ENCODE data around the gene VAC14.
"Not testable (repeated sequence)": the region's sequence is repeated elsewhere in the genome, so short reads cannot be mapped to it uniquely, and the experiment has no call there.

VAC14 gene

DNA sequence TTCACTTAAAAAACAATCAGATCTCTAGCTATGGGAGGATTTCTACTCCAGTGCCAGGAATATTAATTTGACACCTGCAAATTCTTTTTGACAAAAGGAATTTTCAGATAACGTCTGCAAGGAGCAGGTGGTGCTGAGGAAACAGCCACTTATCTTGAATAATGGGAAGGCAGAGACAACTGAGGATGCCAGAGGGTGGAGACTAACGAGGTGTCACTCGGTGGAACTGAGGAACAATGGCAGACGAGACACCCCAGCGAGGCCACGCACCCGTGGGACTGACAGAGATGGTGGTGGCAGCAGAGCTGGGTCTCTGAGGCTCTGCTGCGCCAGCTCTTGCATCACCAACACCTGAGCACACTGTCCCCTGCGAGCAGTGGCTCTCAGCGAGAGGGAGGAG lies 42.2 kb downstream of the VAC14 start:
- peak; percentile 3 for DNase-seq

DNA sequence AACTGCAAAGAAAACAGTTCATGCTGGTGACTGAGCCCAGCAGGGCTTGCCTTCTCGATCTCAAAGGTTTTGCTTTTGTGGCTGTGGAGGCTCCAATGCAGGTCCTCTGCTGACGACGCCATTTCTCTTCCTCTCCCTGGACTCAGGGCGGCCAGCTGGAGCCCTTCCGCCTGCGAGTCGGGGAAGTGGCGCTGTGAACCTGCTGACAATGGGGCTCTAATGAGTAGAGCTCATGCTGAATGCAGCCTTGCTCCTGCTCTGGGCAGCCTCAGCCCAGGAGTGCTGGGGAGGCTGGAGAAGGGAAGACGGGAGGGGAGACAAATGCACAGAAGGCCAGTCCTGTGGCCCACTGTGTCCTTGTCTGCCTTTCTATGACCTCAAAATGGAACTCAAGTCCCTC lies 43.8 kb downstream of the VAC14 start:
- peak; percentile 13 for DNase-seq

DNA sequence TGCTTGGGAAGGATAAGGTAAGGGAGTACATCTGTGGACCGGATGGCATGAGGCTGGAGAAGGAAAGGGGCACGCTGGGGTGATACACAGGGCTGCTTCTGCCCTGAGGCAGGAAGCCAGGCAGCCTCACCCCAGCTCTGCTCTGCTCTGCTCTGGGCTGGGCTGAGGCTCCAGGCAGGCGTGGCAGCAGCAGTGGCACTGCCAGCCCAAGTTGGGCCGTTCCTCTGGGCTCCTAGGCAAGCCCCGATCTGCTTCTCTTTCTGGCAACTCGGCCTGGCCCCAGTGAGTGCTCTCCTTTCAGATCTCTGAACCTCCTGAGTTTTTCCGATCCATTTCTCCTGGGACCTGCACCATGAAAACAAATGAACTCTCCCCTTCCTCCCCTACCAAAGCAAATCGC lies 44.9 kb downstream of the VAC14 start:
- peak; percentile 6 for DNase-seq

DNA sequence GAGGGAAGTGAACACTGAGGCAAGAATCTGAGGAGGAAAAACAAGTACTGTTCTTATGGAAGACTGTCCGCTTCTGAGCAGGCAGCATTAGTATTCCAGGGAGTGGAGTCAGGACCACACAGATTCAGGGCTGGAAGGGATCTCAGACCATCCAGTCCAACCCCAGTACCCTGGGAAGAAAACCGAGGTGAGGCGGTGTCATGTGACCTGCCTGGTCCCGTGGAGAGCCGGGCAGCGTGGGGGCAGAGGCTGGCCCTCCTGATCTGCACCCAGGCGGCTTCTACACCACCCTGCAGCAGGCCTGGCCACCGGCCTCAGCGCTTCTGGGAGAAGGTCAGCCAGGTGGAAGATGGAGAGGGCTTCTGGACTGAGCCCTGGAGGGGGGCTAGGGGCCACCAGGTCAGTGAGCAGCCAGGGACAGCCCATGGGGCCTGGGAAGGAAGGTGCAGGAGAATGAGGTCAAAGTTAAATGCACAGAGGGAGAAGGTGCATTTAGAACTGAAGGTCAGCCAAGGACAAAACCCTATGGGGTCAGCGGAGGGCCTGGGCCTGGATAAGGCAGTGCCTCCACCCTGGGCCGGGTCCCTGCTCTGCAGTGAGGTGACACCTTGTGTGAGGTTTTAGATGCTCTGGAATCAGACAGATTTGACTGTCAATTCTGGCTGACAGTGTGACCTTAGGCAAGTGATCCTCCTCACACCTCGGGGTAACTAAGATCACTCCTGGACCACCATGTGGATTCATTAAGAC lies 45.9 kb downstream of the VAC14 start:
- peak; percentile 21 for DNase-seq

DNA sequence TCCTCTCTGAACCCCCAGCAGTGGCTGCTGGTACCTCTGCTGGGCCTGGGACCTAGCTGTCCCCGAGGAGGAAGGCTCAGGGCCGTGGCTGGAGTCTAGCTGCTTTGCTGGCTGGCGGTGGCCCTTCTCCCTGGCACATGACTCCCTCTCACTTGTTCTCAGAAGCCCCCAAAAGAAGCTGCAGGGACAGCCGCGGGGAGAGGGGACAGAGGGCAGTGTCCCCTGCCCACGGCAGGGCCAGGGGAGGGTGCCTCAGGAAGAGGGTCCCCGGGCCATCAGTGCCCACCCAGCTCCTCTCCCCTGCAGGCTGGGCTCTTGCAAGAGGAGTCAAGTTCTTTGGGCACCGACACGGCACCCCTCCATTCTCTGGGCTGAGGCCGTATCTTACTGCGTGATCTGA lies 46.6 kb downstream of the VAC14 start:
- DNase-seq: peak; percentile 27

DNA sequence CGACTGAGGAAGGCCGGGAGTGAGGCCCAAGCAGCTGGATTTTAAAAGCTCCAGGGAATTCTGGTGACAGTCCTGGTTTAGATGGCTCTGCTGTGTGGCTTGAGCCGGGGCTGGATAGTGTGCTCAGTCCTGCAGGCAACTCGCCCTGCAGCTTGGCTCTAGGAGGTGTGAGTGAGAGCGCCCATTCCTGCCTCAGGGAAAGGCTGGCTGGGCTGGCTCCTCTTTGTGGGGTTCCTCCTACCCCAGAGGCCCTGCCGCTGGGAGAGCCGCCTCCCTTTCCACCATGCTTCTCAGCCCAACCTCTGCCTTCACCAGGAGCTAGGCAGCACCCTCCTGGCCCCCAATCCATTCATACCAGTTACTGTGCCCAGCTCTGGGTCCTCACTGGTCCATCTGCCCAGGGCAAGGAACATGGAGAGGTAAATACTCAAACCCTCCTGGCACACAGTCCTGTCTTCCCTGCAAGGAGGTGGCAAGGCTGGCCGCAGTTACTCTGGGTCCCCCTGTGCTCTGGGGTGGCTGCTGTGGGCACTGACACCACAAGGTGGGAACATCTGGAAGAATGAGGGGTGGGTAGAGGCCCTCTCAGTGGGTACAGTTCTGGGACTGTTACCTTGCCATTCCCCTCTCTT lies 47.1 kb downstream of the VAC14 start:
- DNase-seq: peak; percentile 27

DNA sequence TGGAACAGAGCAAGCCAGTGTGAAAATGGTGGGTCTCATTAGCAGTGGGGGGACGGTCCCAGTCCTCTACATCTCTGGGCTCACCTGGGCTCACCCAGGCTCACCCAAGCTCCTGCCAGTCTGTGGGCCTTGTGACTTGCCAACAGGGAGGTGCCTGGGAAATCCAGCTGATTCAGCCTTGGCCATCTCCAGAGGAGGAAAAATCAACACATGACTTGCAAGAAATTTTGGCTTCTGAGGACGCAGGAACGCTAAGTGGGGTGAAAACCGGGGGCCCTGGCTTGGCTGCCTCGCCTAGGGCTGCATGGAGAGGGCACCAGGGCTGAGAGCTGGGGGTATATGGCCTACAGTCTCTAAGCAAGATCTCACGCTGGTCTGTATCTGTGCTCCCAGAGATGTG lies 47.7 kb downstream of the VAC14 start:
- DNase-seq: peak; percentile 34

DNA sequence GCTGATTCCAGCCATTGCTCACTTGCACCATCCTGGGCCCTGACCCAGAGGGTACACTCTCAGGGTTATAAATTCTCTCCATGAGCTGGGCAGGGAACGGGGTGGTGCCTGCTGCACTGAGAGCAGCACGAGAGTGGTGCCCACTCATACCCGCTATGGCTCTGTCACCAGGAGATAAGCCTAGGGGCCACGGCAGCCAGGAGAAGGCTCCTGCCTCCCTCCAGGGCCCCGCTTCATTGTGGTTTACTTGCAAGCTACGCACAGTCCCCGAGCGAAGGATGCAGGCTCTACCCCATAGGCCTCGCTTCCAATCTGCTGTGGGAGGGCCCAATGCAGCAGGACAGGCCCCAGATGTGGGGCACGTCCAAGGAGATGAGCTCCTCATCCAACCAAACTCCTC lies 48.5 kb downstream of the VAC14 start:
- peak; percentile 18 for DNase-seq

DNA sequence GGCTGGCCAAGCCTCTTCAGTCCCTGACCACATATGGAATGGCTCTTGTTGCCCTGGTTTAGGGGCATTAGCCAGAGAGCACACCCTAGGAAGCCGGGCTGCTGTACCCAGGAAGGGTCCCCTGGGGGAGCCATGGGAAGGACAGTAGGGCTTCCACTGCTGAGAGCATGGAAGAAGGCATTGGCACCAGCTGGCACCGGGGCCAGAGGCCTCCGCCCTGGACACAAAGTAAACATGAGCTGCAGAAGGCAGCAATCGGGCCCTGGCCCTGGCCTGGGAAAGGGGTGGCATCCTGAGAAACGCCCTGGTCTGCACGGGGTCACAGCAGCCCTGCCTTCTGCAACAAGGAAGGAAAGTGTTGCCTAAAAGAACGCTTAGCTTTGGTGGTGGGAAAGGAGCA lies 49.4 kb downstream of the VAC14 start:
- DNase-seq: peak; percentile 16

DNA sequence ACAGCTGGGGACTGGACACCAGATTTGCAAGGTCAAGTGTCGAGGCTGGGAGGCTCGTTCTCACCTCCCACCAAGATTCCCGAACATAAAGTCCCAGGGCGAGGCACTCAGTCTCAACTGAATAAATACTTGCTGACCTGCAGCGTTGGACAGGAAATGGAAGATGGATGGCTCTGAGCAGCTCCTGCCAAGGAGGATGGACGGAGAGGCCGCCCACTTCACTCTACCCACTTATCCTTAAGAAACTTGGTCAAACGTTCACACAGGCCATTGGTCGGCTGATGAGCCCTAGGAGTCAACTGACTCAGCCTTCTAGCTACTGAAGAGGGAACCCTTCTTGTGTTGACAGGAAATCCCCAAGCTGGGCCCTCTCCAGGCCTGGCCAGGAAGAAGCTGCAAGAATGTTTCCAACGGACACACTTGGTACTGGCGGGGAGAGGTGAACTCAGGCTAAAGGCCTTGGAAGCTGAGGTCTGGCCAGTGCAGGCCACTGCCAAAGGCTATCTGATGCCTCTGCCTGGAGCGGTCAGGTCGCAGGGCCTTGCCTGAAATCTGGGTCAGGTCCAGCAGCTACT lies 50.0 kb downstream of the VAC14 start:
- peak; percentile 64 for DNase-seq

DNA sequence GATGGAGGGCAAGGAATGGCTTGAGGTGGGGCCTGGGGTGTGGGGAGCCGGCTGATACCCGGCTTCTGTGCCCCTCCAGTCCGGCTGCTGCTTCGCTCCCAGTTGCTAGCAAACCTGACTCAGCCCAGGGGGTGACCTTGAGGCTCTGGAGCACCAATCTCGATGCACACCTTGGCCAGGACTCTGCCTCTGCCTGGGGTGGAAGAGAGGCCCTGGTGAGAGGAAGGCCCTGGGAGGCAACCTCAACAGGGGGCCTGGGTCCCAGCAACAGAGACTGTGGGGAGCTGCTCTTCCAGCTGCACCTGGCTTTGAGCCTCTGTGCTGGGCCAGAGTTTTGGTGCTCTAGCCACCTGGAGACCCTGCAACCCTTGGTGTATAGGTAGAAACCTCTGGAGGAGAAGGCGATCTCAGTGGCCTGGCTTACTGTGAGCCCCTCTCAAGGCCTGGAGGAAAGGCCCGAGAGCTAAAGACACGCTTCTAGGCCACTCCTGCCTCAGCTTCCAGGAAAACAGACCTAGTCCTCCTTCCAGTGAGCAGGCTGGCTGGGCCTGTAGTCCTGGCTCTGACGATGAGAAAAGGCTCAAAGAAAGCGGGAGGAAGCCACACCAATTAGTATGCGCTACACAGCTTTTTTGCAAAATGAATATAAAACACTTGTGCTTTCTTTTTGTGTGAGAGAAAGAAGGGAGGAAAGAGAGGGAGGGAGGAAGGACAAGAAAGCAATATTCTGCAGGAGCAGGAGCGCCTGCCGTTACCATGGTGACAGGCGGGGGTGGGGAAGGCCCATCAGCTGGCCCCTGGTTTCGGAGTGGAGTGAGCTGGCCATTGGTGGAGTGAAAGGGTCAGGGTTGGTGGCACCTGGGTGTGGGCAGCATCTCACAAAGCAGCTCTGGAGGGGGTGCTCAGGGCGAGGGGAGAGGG lies 51.0 kb downstream of the VAC14 start:
- DNase-seq: peak; percentile 31

DNA sequence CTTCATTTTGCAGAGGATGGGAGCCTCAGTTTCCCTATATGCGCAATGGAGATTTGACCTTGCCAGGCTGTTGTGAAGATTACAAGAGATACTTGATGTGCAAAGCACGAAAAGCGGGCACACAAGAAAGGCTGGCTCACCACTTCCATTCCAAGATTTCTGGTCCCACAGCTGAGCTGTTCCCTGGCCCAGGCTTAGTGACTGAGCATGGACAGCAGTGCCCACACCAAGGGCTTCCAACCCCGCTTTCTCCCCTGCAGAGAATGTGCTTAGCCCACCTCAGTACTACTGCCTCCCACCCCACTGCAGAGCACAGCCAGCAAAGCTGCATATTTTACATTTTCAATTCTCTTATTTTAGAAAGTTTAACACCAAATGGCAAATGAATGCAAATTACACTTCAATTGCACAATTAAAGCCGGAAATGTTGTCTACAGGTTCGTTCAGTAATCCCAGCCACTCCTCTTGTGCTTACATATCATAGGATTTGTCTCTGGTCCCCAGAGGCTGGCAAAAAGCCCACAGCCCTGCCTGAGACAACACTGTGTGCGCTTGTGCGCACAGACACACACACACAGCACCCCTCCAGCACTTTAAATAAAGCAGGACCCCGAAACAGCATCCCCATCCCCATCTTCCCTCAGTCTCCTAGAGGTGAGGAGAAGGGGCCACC lies 51.8 kb downstream of the VAC14 start:
- peak; percentile 20 for DNase-seq

DNA sequence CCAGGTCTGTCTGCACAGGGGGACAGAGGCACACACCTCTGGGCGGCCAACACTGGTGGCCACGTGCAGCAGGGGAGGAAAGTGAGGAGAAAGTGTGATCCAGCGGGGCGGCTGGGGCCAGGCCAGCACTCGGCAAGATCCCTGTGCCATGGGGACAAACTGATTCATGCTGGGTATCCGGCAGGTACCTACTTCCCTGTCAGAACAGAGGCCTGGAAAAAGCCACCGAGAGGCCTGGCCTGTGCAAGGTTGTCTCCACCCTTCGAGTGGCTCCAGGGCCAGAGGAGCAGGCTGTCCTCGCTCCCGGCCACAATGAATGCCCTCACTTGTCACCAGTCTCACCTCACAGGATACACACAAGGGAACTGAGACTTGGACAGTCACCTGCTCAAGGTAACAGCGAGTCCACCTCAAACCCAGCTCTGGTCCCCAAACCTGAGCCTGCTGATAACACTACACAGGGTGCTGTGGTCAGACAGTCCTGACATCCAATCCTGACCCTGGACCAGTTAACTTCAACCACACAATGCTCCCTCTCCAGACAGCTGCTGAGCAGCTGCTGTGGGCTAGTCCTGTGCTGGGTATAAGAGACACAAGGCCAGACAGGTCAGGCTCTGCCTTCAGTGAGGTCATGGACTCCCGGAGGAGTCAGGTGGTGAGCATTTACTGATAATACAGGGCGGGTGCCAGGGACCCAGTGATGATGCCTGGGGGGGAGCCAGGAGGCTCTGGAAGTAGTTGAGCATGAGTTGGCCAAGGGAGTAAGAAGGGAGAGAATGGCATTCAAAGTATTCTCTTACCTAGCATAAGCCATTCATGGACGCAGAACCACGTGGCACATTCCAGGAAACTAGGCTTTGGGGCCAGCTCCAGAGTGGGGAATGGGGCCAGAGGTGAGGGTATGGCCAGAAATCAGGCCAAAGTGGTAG lies 53.0 kb downstream of the VAC14 start:
- peak; percentile 21 for DNase-seq

DNA sequence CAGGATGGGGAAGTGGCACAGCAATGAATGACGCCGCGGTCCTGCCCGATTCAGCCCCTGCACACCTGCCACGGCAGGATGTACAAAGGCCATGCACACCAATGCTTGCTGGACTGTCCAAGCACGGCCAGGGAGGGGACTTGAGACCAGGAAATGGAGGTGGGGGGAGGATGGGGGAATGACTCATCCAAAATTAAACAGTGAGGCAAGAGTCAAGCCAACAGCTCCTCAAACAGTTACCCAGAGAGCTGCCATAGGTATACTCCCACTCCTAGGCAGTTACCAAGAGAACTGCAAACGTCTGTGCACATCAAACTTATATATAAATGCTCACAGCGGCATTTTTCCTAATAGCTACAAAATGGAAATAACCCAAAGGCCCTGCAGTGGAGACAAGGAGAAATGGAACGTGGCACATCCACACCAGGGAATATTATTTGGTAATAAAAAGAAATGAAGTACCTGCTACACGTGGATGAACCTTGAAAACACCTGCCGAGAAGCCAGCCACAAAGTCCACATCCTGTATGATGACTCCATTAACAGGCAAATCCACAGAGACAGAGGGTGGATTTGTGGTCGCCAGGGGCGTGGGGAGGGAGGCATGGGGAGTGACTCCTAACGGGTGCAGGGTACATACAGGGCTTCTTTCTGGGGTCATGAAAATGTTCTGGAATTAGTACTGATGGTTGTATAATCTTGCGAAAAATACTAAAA lies 54.1 kb downstream of the VAC14 start:
- DNase-seq: peak; percentile 48

DNA sequence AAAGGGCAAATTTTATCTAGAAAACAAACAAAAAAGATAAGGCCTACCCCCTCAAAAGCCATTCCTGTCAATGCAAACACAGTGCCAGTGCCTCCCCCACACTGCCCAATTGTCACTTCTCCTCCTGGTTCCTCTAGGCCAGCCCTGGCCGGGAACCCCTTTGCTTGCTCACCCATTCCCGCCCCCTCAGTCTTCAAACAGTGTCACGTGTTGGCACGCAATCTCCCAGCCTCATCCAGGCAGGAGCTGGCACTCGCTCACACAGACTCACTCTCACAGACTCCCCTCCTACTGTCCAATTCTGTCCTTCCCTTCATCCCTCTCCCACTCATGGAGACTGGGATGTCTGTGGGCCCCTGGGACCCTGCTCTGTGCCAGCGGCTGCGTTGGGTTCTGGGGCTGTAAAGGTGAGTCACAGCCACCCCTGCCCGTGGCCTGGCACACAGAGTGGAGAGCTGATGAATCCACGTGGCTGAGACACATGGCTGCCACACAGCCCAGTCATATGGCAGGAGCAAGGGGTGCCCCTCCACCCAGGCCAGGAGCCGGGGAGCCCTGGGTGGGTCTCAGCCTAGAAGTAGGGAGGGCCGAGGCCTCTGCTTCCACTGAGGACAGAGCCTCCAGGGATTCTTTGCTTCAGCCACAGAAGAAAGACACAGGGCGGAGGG lies 54.8 kb downstream of the VAC14 start:
- peak; percentile 63 for DNase-seq

DNA sequence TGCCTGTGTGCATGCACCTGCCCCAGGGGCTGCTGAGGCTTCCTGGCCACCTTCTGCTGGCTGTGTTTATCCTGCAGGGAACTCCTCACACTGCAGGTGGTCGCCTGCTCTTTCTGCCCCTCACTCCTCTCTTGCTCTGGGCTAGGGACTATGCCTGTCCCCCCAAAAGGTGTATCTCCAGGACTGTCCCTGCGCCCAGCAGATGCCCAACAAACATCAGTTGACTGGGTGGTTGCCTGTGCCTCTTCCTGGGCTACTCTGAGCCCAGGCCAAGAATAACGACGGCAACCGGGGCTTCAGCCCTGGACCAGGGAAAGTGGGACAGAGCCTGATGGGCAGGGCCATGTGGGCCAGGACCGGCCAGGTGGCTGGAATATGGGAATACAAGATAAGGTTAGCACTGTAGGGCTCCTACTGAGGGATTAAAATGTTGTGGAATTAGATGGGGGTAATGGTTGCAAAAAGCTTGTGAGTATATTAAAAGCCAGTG lies 55.4 kb downstream of the VAC14 start:
- DNase-seq: no peak

DNA sequence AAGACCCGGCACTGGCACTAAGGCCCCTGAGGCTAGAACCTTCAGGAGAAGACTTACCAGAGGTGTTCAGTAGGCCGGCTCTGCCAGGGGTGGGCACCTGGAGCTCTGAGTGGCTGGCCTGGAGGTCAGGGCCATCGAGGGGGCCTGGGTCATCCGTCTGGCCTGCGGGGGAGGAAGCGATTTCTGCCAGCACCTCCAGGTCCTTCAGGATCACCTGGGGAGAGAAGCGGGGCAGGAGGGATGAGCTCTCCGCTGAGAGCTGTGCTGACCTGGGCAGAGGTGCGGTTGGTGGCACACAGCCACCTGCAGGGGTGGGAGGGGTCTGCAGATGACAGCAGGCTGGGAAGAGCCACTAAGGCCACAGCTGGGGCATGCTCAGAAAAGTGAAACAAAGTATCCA lies 56.6 kb downstream of the VAC14 start:
- DNase-seq: peak; percentile 28

DNA sequence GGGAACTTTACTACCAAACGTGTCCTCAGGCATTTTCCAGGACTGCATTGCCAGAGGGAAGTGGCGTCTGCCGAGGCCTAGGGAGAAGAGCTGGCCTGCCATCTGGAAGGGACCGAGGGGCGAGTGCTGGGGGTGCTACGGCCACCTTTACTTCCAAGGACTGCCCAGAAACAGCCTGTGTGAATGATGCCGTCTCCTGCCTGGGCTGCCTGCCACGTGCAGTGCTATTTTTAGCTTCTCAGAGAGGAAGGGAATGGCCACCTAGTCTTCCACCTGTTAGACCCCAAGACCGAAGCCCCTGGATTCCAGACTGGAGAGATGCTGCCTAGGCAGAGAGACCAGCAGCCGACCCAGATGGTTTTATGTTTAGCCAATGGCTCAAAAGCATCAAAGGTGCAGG lies 57.2 kb downstream of the VAC14 start:
- peak; percentile 19 for DNase-seq

DNA sequence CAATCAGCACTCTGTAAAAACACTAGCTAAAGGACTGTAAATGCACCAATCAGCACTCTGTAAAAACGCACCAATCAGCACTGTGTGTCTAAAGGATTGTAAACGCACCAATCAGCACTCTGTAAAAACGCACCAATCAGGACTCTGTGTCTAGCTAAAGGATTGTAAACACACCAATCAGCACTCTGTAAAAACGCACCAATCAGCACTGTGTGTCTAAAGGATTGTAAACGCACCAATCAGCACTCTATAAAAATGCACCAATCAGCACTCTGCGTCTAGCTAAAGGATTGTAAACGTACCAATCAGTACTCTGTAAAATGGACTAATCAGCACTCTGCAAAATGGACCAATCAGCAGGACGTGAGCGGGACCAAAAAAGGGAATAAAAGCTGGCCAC lies 58.0 kb downstream of the VAC14 start:
- not testable (repeated sequence) for DNase-seq

DNA sequence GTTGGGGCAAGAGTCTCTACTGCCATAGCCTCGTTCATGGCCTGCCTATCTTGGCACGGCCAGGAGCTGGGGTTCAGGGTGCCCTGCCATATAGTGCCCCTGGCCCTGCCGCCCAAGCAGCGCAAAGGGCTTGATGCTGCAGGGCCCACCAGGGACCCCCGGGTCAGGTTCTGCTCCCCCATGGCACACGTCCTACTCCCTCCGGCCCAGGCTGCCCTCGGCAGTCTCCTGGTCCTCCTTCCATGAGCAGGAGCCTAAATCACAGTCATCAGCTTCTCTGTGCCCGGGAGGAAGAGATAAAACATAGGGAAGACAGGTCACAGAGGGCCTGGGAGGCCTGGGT lies 59.2 kb downstream of the VAC14 start:
- no peak for DNase-seq

All from left hindlimb (tissue), 1 donor.